DOHH2 (cell line): Measurements from ENCODE around the gene C9orf50.

Experiments
- EZH2phosphoT487 ChIP-seq: fragments of 200-600 bp; sonication (generic); IDR thresholded peaks from 2 replicates; pipeline ENCODE4 v1.6.1; 2017; ENCODE audit warnings: borderline replicate concordance, mild to moderate bottlenecking, antibody characterized with exemption, low read length, moderate library complexity, mixed read lengths
- TF ChIP-seq, protein P1 (sequence below): fragments of 200-600 bp; sonication (generic); IDR thresholded peaks from one replicate; pipeline ENCODE4 v1.5.1; 2014; ENCODE audit warnings: antibody characterized with exemption, mild to moderate bottlenecking, low read depth, low read length; ENCODE audit not compliant: poor library complexity, severe bottlenecking

DNA sequence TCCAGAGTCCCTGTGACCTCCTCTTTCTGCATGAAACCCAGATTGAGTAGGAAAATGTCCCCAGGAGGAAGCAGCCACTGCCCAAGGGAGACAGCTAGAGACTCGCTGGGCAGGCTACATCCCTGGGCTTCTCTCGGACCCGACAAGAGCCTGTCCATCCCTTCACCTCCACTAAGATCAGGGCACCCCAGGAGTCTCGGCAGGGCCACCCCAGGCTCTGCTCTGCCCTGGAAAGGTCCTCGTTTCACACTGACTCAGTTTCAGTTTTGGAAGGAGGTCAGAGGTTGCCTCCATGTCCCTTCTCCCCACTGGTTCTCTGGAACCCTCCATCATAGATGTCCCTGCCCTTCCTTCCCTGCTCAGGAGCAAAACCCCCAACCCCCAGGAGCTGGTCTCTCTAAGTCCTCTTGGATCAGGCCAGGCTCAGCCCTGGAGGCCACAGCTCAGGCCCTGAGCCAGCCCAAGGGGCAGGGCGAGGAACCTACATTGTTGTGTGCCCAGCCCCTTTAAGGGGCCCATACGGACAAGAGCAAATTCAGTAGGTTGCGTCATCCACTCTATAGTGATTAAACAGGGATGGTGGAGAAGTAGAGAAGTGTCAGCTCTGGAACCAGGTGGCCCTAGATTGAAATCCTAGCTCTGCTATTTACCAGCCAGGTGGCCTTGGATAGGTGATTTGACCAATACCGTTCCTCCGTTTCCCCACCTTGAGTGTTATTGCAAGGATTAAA lies 37.4 kb downstream of the C9orf50 start:
- TF ChIP-seq, protein P1, sequence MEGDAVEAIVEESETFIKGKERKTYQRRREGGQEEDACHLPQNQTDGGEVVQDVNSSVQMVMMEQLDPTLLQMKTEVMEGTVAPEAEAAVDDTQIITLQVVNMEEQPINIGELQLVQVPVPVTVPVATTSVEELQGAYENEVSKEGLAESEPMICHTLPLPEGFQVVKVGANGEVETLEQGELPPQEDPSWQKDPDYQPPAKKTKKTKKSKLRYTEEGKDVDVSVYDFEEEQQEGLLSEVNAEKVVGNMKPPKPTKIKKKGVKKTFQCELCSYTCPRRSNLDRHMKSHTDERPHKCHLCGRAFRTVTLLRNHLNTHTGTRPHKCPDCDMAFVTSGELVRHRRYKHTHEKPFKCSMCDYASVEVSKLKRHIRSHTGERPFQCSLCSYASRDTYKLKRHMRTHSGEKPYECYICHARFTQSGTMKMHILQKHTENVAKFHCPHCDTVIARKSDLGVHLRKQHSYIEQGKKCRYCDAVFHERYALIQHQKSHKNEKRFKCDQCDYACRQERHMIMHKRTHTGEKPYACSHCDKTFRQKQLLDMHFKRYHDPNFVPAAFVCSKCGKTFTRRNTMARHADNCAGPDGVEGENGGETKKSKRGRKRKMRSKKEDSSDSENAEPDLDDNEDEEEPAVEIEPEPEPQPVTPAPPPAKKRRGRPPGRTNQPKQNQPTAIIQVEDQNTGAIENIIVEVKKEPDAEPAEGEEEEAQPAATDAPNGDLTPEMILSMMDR = no peak
- no peak for TF ChIP-seq EZH2phosphoT487
